Activated naive CD8-positive, alpha-beta T cell (primary cell): Measurements from ENCODE around the gene MALSU1.
A peak's percentile ranks its signal among the peaks of the same experiment; 100 is the strongest.

ENCODE experiments used
- H3K27ac Mint-ChIP-seq: one replicate; pipeline ENCODE4 v1.8.0; 2021; ENCODE audit warnings: mixed read lengths
- H3K27me3 Mint-ChIP-seq: one replicate; pipeline ENCODE4 v1.8.0; 2021; ENCODE audit warnings: mixed read lengths
- H3K36me3 Mint-ChIP-seq: one replicate; pipeline ENCODE4 v1.8.0; 2021; ENCODE audit warnings: mixed read lengths
- H3K4me1 Mint-ChIP-seq: one replicate; pipeline ENCODE4 v1.8.0; 2021; ENCODE audit warnings: low read depth, mixed read lengths
- H3K4me3 Mint-ChIP-seq: one replicate; pipeline ENCODE4 v1.8.0; 2021; ENCODE audit warnings: mild to moderate bottlenecking, mixed read lengths
- H3K9me3 Mint-ChIP-seq: one replicate; pipeline ENCODE4 v1.8.0; 2021; ENCODE audit warnings: low read depth, mixed read lengths

Gene MALSU1

DNA sequence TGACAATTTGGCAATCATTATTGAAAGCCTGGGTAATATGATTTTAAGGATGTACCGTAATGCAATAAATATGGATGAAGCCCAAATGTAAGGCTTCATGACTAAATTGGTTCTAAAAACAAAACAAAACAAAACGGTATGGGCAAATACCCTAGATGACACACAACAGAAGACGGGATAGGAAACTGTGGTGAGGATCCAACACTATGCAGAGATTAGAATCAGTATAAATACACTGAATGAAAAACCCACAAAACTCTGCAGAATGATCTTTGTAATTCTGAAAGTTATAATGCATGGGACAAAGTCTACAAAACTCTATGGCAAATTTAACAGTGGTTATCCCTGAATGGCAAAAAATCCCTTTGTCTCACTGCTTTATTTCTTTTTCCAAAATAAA lies 57.6 kb downstream of the MALSU1 start:
- Mint-ChIP-seq H3K4me1 (peaks cover 25% of the 10 kb centered on the region), H3K27ac (peak overlapping the region; percentile 25), H3K27me3 (peaks cover 8% of the 10 kb centered on the region), H3K4me3 (peak overlapping the region; percentile 2), H3K9me3 (no peaks in the 10 kb centered on the region), H3K36me3 (no peaks in the 10 kb centered on the region)

DNA sequence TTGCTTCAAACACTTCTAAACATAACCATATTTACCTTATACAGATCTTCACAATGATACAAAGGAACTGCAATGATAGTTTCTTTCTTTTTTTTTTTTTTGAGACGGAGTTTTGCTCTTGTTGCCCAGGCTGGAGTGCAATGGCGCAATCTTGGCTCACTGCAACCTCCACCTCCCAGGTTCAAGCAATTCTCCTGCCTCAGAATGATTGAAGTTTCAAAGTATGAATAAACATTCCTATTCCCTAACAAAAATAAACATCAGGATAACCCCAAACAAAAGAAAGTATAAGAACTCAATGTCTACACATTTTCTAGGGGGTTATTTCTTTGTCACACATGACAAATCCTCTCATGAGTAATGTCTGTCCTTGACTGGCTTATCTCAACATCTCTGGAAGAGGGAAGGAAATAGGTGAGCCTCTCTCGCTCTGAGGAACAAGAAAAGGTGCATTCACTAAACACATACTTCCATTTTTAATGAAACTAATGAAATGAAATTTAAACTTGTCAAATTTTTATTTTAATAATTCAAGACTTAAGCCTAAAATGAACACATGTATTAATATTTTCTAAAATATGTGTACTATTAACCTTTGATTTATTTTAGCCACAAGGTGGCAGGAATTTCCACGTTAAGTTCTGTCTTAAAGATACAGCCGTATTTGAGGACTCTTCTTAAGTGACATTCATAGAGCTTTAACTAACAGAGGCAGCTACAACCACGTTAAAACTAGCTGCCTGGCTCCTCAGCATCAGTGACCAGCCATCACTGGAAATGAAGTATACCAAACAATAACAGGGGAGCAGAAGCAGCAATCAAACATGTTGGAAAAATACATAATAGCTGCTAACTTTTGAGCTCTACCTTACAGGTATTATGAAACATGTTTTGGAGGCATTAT lies 58.3 kb downstream of the MALSU1 start:
- Mint-ChIP-seq H3K4me1 (peaks cover 22% of the 10 kb centered on the region), H3K27me3 (peaks cover 8% of the 10 kb centered on the region), H3K9me3 (no peaks in the 10 kb centered on the region), H3K27ac (no peak overlapping the region), H3K36me3 (no peaks in the 10 kb centered on the region), H3K4me3 (no peak overlapping the region)

DNA sequence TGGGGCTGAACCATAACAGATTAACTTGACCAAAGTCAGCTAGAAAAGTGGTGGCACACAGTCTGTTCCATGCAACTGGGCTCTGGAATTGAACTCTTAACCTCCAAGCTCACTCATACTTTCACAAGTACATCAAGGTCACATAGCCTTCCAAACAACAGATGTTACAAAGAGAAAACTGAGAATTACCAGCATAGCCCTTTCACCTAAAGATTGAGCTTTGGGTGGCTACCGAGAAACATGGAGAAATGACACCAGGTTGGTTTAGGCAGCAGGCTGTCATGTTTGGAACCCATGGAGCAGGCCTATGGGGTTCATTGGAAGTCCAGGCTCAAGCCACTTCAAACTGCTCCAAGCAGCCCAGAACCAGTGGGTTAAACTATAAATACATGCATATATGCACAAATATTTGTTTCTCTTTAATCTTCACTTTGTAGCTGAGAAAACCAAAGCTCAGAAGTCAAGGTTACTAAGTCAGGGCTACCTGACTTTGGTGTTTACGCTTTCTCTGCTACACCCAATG lies 59.1 kb downstream of the MALSU1 start:
- H3K36me3 Mint-ChIP-seq, result no peaks in the 10 kb centered on the region
- peaks cover 22% of the 10 kb centered on the region for H3K4me1 Mint-ChIP-seq
- no peak overlapping the region for H3K27ac Mint-ChIP-seq
- no peaks in the 10 kb centered on the region for H3K9me3 Mint-ChIP-seq
- H3K4me3 Mint-ChIP-seq, result no peak overlapping the region
- peaks cover 8% of the 10 kb centered on the region for H3K27me3 Mint-ChIP-seq
